Measurements from ENCODE around the gene ABHD12B. TPM values are rescaled to one million over a fixed set of nuclear protein-coding genes. Genes with fewer than 3 reads are reported as not detected.

Gene ABHD12B
- total RNA-seq, 1 donor from 2014 or later: 5.1 TPM

Other genes with a start within 250 kb of the ABHD12B start
- gene SAV1, start 203.7 kb upstream of the ABHD12B start, total RNA-seq (ENCODE audit: insufficient read depth, low replicate concordance): 40.7 TPM
- gene NIN, start 40.9 kb upstream of the ABHD12B start, total RNA-seq (ENCODE audit: insufficient read depth, low replicate concordance): 58.7 TPM
- 51.0 TPM for gene PYGL, start 72.4 kb downstream of the ABHD12B start, total RNA-seq (ENCODE audit: insufficient read depth, low replicate concordance)
- 30.8 TPM for gene TRIM9, start 223.1 kb downstream of the ABHD12B start, total RNA-seq (ENCODE audit: insufficient read depth, low replicate concordance)